Mammary epithelial cell (primary cell): ENCODE measurements around the gene FASTKD2.

Source experiments
- EZH2 ChIP-seq: IDR thresholded peaks from 2 replicates; pipeline ENCODE4 v1.6.1; 2012; ENCODE audit warnings: low read length, inconsistent platforms, borderline replicate concordance
- TF ChIP-seq, protein P1 (sequence below), 2 donors: IDR thresholded peaks in 1 of 2; conservative IDR thresholded peaks in 1 of 2; 2 replicates each; pipeline ENCODE4 v1.5.1; 2011 to 2012; ENCODE audit warnings: inconsistent platforms in 2 of 2, low read length in 2 of 2, mild to moderate bottlenecking in 2 of 2, control low read depth in 1 of 2, low read depth in 1 of 2; ENCODE audit not compliant: insufficient read depth in 1 of 2; ENCODE audit errors: extremely low read depth in 1 of 2

DNA sequence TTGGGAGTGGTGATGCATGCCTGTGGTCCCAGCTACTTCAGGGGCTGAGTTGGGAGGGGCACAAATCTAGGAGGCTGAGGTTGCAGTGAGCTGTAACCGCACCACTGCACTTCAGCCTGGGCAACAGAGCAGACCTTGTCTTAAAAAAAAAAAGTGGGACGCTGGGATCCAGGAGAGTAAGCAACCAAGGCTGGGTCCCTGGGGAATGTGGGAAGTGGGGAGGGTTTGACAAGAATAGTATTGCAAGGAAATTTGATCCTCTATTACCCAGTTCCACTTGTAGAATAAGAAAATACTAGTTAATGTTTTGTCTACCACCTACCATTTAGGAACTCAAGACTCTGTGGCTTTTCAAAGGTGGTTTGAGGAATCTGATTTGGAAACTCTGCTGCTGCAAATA is 26.1 kb upstream of the FASTKD2 start:
- TF ChIP-seq, protein P1, sequence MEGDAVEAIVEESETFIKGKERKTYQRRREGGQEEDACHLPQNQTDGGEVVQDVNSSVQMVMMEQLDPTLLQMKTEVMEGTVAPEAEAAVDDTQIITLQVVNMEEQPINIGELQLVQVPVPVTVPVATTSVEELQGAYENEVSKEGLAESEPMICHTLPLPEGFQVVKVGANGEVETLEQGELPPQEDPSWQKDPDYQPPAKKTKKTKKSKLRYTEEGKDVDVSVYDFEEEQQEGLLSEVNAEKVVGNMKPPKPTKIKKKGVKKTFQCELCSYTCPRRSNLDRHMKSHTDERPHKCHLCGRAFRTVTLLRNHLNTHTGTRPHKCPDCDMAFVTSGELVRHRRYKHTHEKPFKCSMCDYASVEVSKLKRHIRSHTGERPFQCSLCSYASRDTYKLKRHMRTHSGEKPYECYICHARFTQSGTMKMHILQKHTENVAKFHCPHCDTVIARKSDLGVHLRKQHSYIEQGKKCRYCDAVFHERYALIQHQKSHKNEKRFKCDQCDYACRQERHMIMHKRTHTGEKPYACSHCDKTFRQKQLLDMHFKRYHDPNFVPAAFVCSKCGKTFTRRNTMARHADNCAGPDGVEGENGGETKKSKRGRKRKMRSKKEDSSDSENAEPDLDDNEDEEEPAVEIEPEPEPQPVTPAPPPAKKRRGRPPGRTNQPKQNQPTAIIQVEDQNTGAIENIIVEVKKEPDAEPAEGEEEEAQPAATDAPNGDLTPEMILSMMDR (conservative IDR thresholded peaks at IDR 0.05 in 1 of 2, IDR thresholded peaks at IDR 0.05 in 1 of 2; ENCODE audit: extremely low read depth in 1 of 2, insufficient read depth in 1 of 2, low read depth in 1 of 2, low read length in 2 of 2) = no peak
- TF ChIP-seq EZH2 = no peak
